ENCODE data around the gene CSTF3. TPM values are rescaled to one million over a fixed set of nuclear protein-coding genes. Genes with fewer than 3 reads are reported as not detected.

Gene CSTF3
- total and polyA plus RNA-seq, 9 of the 15 experiments (the other 6 are each of a cell fraction or from before 2014, with no cell fraction given), result 37.0 to 111 (median 61.0) TPM

GRCh38 chr11:33039274-33040032 lies 121.8 kb downstream of the CSTF3 start, which contains the start of gene TCP11L1 (continued):
- TF ChIP-seq ZNF561 (CRISPR knock-in tag; conservative IDR thresholded peaks at IDR 0.05) (no peak), BACH1 (tag; IDR thresholded peaks at IDR 0.05) (peak; percentile 63; the same call in 1 of the 2 replicates), HDGF (IDR thresholded peaks at IDR 0.05) (no peak), MAX (CRISPR knock-in tag; IDR thresholded peaks at IDR 0.05) (peak; percentile 76), MTF1 (CRISPR knock-in tag; IDR thresholded peaks at IDR 0.05; ENCODE audit: borderline replicate concordance) (no peak), DLX4 (CRISPR knock-in tag; IDR thresholded peaks at IDR 0.05) (no peak), TEAD2 (tag; IDR thresholded peaks at IDR 0.05) (no peak), ZNF197 (CRISPR knock-in tag; IDR thresholded peaks at IDR 0.05; ENCODE audit: low read depth) (peak; percentile 68; the same call in 1 of the 2 replicates), ADNP (tag; IDR thresholded peaks at IDR 0.05) (no peak), TGIF2 (CRISPR knock-in tag; IDR thresholded peaks at IDR 0.05) (no peak), TEAD4 (IDR thresholded peaks at IDR 0.05; ENCODE audit: low read length) (no peak), TEAD4 (CRISPR knock-in tag; IDR thresholded peaks at IDR 0.05; ENCODE audit: borderline replicate concordance) (no peak), HCFC1 (IDR thresholded peaks at IDR 0.05; ENCODE audit: low read depth, low read length) (peak; percentile 80), IRF1 (CRISPR knock-in tag; IDR thresholded peaks at IDR 0.05; ENCODE audit: borderline replicate concordance) (no peak), TEAD1 (CRISPR knock-in tag; IDR thresholded peaks at IDR 0.05) (peak in 1 of 2 experiments; percentile 37; a peak in 1 of 4 replicates), PHF8 (IDR thresholded peaks at IDR 0.05; ENCODE audit: borderline replicate concordance, low read length) (peak; percentile 70; the same call in 1 of the 2 replicates), EGR1 (conservative IDR thresholded peaks at IDR 0.05) (no peak), ZNF431 (CRISPR knock-in tag; IDR thresholded peaks at IDR 0.05) (peak; percentile 30; the same call in 1 of the 2 replicates), ZNF384 (IDR thresholded peaks at IDR 0.05; ENCODE audit: low read depth, low read length) (no peak), JUNB (CRISPR knock-in tag; conservative IDR thresholded peaks at IDR 0.05) (no peak), EP300 (IDR thresholded peaks at IDR 0.05; ENCODE audit: low read length) (no peak), MAFK (IDR thresholded peaks at IDR 0.05; ENCODE audit: low read length) (no peak), MAZ (CRISPR knock-in tag; conservative IDR thresholded peaks at IDR 0.05 in 1 of 2, IDR thresholded peaks at IDR 0.05 in 1 of 2) (peak; percentile 64 to 74), BHLHE40 (IDR thresholded peaks at IDR 0.05; ENCODE audit: low read length) (no peak), SMARCA4 (IDR thresholded peaks at IDR 0.05) (no peak), HNRNPLL (IDR thresholded peaks at IDR 0.05; ENCODE audit: low read depth, low read length, poor library complexity, severe bottlenecking) (peak; percentile 47), TRIM25 (IDR thresholded peaks at IDR 0.05; ENCODE audit: borderline replicate concordance) (no peak), STAG1 (CRISPR knock-in tag; IDR thresholded peaks at IDR 0.05; ENCODE audit: borderline replicate concordance) (peak; percentile 42; the same call in 1 of the 2 replicates)
